Tibial nerve (tissue), 4 donors: ENCODE measurements around the gene COL9A3.

Source experiments
- CTCF ChIP-seq, 5 experiments: fragments of 200-600 bp in 3 of 5; fragments of 450-650 bp in 2 of 5; sonication (generic) in 3 of 5; IDR thresholded peaks; one replicate each; pipeline ENCODE4 v1.5.1; 2016 to 2019; ENCODE audit warnings: antibody characterized with exemption in 5 of 5, mild to moderate bottlenecking in 3 of 5, moderate library complexity in 2 of 5
- EP300 ChIP-seq, 2 donors: sonication (generic); formaldehyde crosslinking; IDR thresholded peaks; one replicate each; pipeline ENCODE4 v1.6.1; 2017; ENCODE audit warnings: antibody characterized with exemption in 2 of 2, mild to moderate bottlenecking in 1 of 2
- POLR2A ChIP-seq, 2 donors: fragments of 450-650 bp; IDR thresholded peaks; one replicate each; pipeline ENCODE4 v1.6.1; 2017; ENCODE audit warnings: antibody characterized with exemption in 2 of 2, mild to moderate bottlenecking in 2 of 2, moderate library complexity in 2 of 2

DNA sequence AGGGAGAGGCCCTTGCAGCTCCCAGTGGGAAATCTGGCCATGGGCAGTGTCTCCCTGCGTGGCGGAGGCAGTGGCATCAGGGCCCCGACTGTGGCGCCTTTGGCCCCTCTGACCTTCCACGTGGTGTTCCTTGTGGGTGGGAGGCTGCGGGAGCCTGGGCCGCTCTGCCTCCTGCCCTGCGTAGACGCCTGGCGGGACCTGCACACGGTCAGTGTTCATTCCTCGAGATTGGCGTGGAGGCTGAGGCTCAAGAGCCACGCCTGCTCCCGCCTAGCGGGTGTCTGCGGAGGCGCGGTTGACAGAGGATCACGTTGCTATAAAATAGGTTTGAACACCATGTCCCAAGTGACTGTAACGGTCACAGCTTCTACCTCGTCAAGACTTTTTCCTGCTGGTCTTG, 14.0 kb downstream of the COL9A3 start:
- TF ChIP-seq CTCF (IDR thresholded peaks at IDR 0.05): no peak
- no peak for TF ChIP-seq POLR2A (IDR thresholded peaks at IDR 0.05)
- TF ChIP-seq EP300 (IDR thresholded peaks at IDR 0.05): no peak
